HG02840 (cell line): Measurements from ENCODE around the gene ATXN1.

Experiments used
- ATAC-seq: cut with Tn5 transposase; IDR thresholded peaks from one replicate; pipeline ENCODE4 v1.9.1; 2021; ENCODE audit warnings: mild to moderate bottlenecking, moderate library complexity, moderate number of reproducible peaks; ENCODE audit not compliant: unreplicated experiment, low FRiP score

ATXN1 gene

GRCh38 chr6:16747232-16748024 is 13.8 kb downstream of the ATXN1 start:
- ATAC-seq, result no peak

DNA sequence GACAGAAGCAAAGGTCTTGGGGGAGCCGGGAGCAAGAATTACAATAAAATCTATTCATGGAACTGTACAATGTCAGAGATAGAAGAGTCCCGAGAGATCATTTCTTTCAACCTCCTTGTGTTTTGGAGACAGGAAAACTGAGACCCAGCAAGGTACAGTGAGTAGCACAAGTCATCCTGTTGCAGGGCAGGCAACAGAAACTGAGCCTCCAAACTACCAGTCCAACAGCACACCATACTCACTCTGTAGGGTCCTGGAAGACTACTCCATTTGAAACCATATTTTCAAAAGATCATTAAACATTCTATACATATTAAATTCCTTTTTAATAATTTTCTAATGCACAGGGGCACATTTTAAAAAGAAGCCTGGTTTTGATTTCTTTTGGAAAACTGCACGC is 14.4 kb downstream of the ATXN1 start:
- no peak for ATAC-seq

GRCh38 chr6:16746401-16746800 is 14.9 kb downstream of the ATXN1 start:
- ATAC-seq, result no peak

DNA sequence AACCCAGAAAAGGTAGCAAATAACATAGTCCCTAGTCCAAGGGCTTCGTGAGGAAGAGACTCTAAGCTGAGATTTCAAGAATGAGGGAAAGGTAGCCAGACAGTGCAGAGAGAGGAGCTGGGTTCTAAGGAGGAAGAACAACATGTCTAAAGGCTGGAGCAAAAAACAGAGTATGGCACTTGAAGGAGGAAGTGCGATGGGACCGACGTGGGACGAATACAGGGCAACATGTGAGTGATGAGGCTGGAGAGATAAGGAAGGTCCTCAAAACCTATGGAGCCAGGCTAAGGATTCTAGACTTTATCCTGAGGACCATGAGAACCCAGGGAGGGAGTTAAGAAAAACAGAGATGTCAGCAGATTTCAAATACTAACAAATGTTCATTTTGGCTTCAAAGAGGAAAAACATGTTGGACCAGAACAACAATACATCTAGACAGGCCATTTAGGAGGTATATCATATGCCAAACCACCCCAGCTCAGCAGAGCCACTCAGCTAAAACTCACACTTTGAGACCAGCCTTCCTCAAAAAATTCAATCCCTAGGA is 17.5 kb downstream of the ATXN1 start:
- ATAC-seq, result no peak

DNA sequence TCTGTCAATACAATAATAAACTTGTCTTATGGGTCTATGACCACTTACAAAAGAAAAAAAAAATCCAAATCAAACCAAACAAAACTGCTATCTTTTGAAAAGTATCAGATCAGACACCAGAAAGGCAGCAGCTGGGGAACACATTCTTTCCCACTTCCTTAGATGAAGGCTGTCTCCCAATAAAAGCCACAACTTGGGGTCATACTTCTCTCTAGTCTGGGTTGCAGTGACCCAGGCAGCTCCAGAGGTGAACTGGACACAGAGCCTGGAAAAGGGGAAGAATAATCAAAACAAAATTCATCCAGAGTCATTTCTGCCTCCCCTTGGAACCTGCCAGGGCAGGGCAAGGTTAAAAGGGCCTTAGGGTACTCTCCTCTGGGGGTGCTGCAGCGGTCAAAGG is 19.1 kb downstream of the ATXN1 start:
- no peak for ATAC-seq

DNA sequence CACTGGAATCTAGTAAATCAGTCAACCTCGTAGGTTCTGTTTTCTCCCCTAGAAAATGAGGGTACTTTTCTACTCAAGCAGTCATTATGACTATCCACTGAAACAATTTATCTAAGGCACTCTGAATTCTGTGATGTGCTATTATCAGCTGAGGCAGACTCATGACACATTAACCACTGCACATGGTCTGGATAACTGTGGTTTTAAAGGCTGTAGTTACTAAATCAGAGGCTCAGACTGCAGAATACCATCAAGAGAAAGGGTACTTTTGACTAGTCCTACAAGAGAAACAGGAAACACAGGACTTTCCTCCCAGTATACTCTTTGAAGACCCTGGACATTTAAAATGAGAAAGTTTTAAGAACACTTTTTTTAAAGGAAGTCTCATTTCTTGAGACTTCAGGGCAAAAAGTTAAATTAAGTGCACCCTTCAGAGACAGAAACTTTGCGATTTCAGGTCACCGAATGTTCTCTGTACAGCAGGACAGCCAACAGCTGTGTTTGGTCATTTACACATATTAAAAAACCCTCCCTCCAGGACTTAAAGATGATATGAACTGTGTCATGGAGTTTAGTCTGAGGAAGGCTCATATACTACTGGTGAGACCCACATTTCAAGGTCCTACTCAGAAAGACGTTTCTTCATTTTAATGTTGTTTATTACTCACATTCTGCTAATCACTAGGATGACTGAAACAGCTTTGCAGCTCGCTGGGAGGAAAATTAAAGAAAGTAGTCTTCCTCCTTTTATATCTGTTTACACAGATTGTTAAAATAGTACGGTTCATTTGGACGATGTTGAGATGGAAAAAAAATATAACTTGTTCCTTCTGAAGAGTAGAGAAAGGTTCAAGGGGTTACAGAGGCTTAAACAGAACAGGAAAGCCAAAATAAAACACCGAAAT is 19.9 kb downstream of the ATXN1 start:
- ATAC-seq, result no peak

- ATAC-seq, result no peak
Observed at GRCh38 chr6:16740097-16740496, 21.2 kb downstream of the ATXN1 start.

GRCh38 chr6:16739329-16739801 is 21.9 kb downstream of the ATXN1 start:
- no peak for ATAC-seq

DNA sequence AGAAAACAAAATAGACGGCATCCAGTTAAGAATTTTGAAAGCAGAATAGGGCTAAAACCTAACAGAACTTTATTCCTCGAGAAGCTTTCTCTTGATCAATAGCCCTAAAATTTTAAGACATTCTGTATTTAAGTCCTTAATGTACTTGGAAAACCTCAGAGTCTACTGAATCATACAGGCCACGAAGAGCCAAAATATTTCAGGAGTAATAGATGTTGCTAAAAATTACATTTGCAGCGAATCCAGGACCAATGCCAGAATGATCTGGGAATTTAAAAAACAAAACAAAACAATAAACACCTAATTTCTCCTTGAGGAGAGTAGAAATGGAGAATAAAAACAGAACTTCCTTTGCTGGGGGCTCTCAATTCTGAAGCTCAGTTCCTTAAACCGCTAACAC is 23.3 kb downstream of the ATXN1 start:
- ATAC-seq, result no peak

- ATAC-seq, result no peak
Observed at GRCh38 chr6:16736856-16737775, 24.1 kb downstream of the ATXN1 start.

- ATAC-seq, result no peak
Observed at GRCh38 chr6:16735014-16735413, 26.2 kb downstream of the ATXN1 start.

DNA sequence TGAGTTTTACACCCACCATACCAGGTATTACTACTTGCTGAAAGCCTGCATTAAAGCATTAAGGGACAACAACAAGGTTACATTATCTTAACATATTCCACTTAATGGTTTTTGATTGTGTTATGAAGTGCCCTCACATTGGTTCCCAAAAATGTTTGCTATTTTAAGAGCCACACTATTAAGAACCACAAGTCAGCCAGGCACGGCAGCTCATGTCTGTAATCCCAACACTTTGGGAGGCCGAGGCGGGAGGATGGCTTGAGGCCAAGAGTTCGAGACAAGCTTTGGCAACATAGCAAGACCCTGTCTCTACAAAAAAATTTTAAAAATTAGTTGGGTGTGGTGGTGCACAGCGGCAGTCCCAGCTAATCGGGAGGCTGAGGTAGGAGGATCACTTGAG is 28.2 kb downstream of the ATXN1 start:
- ATAC-seq, result no peak

DNA sequence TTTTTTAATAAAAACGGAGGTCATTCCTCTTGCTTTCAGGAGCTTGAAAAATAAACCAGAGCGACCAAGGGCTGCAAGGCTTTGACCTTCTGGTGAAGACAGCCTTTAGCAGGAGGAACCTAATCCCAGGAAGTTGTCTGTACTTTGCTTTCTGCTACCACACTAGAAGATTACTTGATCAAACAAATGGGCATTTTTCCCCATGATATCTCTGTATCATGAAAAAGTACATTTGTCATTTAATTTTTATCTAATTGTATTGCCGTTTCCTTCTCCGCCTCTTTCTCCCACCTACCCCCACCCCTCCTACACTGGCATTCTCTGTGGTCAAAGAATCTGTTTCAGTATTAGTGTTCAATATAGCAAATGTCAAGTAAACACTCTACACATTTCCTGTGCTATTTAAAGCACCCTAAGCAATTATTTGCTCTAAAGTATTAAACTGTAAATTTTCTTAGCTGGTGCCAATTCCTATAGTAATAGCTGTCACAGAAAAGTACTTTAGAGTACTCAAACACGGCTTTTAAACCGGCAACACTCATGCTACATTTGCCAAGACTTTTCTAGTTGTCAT is 29.7 kb downstream of the ATXN1 start:
- peak; percentile 97 for ATAC-seq

DNA sequence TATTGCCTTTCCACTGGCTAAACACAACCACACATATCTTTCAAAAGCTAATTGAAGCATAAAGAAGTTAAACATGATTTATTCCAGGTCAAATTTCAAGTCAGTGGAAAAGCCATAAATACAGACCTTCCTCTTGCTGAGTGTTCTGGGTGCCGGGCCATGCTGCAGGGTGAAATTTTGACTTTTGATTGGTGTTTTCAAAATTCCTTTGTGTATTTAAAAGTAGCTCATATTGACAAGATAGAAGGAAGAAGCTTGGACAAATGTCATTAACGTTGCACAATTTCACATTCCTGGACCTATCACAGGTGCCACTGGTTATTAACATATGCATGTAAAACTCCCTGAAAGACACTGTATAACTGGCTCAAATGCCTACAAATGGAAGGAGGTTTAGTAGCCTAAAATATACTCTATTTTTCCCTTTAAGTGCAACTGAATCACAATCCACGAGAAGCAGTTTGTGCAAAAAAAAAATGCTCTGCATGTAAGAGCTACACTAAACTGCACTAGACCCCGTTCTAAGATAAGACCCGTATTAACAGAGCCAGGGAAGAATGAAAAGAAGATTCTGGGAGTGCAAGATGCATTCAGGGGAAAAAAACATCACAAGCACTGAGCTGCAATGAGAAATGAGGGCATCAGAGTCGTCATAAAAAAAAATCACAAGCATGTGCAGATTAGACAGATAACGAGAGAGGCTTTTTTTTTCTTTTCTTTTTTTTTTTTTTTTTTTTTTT is 30.4 kb downstream of the ATXN1 start:
- ATAC-seq, result no peak

DNA sequence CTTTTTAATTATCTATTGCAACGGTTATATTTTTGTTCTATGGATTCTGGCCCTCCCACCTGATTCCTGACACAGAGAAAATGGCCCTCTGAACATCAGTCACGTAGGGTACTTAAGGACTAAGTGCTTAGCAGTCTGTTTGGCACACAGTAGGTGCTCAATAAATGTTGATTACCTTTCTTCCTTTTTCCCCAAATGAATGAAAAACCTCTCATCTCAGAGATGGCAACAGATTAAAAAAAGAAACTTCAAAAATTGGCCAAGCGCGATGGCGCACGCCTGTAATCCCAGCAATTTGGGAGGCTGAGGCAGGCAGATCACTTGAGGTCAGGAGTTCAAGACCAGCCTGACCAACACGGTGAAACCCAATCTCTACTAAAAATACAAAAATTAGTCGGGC is 31.5 kb downstream of the ATXN1 start:
- no peak for ATAC-seq

GRCh38 chr6:16729183-16729691 is 32.0 kb downstream of the ATXN1 start:
- no peak for ATAC-seq

DNA sequence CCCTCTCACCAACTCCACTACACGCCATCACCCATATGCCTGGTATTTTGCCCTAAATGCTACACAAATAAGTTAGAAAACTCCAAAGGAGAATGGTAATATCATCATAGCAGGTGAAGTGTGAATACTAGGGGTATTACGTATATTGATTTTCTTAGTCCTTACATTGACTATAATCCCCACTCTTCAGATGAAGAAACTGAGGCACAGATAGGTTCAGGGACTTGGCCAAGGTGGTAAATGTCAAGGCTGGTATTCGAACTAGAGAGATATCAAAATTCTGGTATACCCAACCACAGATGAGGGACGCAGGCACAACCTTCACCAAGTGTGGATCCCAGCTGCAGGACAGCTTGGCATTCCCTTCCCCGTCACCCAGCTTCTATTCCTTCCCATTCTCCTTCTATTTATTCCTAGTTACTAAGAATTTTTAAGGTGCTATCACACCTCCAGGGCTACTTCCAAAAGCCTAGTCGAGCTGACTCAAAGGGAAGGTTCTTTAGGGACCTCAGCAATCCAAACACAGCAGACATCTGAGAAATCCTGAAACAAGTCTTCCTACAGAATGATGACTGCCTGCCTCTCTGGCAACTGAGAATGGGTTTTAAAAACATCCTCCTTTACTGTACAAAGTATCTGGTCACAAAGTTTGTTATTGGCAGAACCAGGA is 32.6 kb downstream of the ATXN1 start:
- no peak for ATAC-seq

GRCh38 chr6:16727996-16728395 is 33.3 kb downstream of the ATXN1 start:
- ATAC-seq, result no peak
